Keratinocyte (primary cell): Measurements from ENCODE around the gene ABHD6. TPM values are rescaled to one million over a fixed set of nuclear protein-coding genes. Genes with fewer than 3 reads are reported as not detected.

Experiments used
- DNase-seq: peaks from one replicate; pipeline ENCODE4 v3.0.0-alpha.2; 2011; ENCODE audit warnings: low read depth, missing footprints, low spot score
- FAIRE-seq: peaks from 2 replicates; lab custom pipeline; 2011; peaks lifted over from hg19 to GRCh38; lab: Jason Lieb, UNC
- H2AFZ ChIP-seq: 2 replicates; pipeline ENCODE4 v1.6.0; 2012; ENCODE audit warnings: low read length, control low read depth, inconsistent platforms; ENCODE audit not compliant: control insufficient read depth
- H3K27ac ChIP-seq: 2 replicates; pipeline ENCODE4 v1.5.1; 2011; ENCODE audit warnings: low read length; ENCODE audit not compliant: control insufficient read depth, insufficient read depth
- H3K27me3 ChIP-seq: 3 replicates; pipeline ENCODE4 v1.6.0; 2011; ENCODE audit warnings: low read length; ENCODE audit not compliant: control insufficient read depth, insufficient read depth; ENCODE audit errors: extremely low read depth
- H3K36me3 ChIP-seq, 2 experiments: 2 replicates in 1 of 2; 3 replicates in 1 of 2; pipeline ENCODE4 v1.5.1; 2011; ENCODE audit warnings: low read length in 2 of 2, mild to moderate bottlenecking in 1 of 2; ENCODE audit not compliant: control insufficient read depth in 2 of 2, insufficient read depth in 2 of 2; ENCODE audit errors: extremely low read depth in 1 of 2
- H3K4me1 ChIP-seq: 3 replicates; pipeline ENCODE4 v1.5.1; 2011; ENCODE audit warnings: low read length; ENCODE audit not compliant: control insufficient read depth, insufficient read depth; ENCODE audit errors: extremely low read depth
- H3K4me2 ChIP-seq: 3 replicates; pipeline ENCODE4 v1.6.0; 2011; ENCODE audit warnings: low read depth, low read length; ENCODE audit not compliant: control insufficient read depth, insufficient read depth; ENCODE audit errors: extremely low read depth
- H3K4me3 ChIP-seq, 3 experiments: fragments of 200-600 bp in 1 of 3; sonication (generic) in 1 of 3; 2 replicates in 2 of 3; 3 replicates in 1 of 3; pipeline ENCODE4 v1.5.1; 2011 to 2016; ENCODE audit warnings: low read length in 3 of 3, mild to moderate bottlenecking in 3 of 3, control low read depth in 2 of 3, inconsistent platforms in 1 of 3, low read depth in 1 of 3, mixed read lengths in 1 of 3, mixed run types in 1 of 3, moderate library complexity in 1 of 3; ENCODE audit not compliant: control insufficient read depth in 2 of 3, insufficient read depth in 2 of 3; ENCODE audit errors: extremely low read depth in 1 of 3
- H3K79me2 ChIP-seq: 2 replicates; pipeline ENCODE4 v1.6.0; 2012; ENCODE audit warnings: low read length; ENCODE audit not compliant: control insufficient read depth, insufficient read depth
- H3K9ac ChIP-seq: 3 replicates; pipeline ENCODE4 v1.6.0; 2011; ENCODE audit warnings: low read length; ENCODE audit not compliant: control insufficient read depth, insufficient read depth; ENCODE audit errors: extremely low read depth
- H3K9me1 ChIP-seq: 3 replicates; pipeline ENCODE4 v1.6.0; 2011; ENCODE audit warnings: low read length; ENCODE audit not compliant: control insufficient read depth, insufficient read depth; ENCODE audit errors: extremely low read depth
- H3K9me3 ChIP-seq: 2 replicates; pipeline ENCODE4 v1.5.1; 2012; ENCODE audit warnings: low read depth, low read length; ENCODE audit not compliant: control insufficient read depth
- H4K20me1 ChIP-seq: 3 replicates; pipeline ENCODE4 v1.6.0; 2011; ENCODE audit warnings: low read length; ENCODE audit not compliant: control insufficient read depth, insufficient read depth; ENCODE audit errors: extremely low read depth
- EZH2 ChIP-seq: IDR thresholded peaks from one replicate; pipeline ENCODE4 v1.6.1; 2012; ENCODE audit warnings: inconsistent platforms, mild to moderate bottlenecking, low read length, moderate library complexity
- dilution Hi-C: fragments of 300-500 bp; cut with MboI; formaldehyde crosslinking; loops from one replicate; pipeline ENCODE4 v1.7.0; 2020; ENCODE audit warnings: low sequenced_read_pairs; ENCODE audit not compliant: extremely low pct_ligation_motif_present
- polyA plus RNA-seq, 5 experiments: library from polyadenylated mRNA; depleted of rRNA in 3 of 5; stranded (reverse) in 3 of 5; stranded (forward) in 1 of 5; unstranded in 1 of 5; fragments of >200 nt; gene quantifications; 1 replicate in 1 of 5; 2 replicates in 3 of 5; 3 replicates in 1 of 5; pipeline versions ENCODE4 v1.2.1 to v1.2.3, GENCODE V29; 2011 to 2012; ENCODE audit warnings: missing spikeins in 2 of 5, low read depth in 1 of 5, low replicate concordance in 1 of 5
- TF ChIP-seq, protein P1 (sequence below), 3 experiments: IDR thresholded peaks in 1 of 3; conservative IDR thresholded peaks in 1 of 3; optimal IDR thresholded peaks in 1 of 3; 2 replicates in 2 of 3; 3 replicates in 1 of 3; pipeline versions ENCODE3 to v1.5.1; 2011; ENCODE audit warnings: low read length in 3 of 3, mild to moderate bottlenecking in 3 of 3, moderate library complexity in 2 of 3, control low read depth in 1 of 3, inconsistent platforms in 1 of 3; ENCODE audit not compliant: insufficient read depth in 2 of 3; ENCODE audit errors: extremely low read depth in 1 of 3

Gene ABHD6
- polyA plus RNA-seq, 1 donor (not counting 4 experiments of a cell fraction or from before 2014, with no cell fraction given), result 15.2 TPM

DNA sequence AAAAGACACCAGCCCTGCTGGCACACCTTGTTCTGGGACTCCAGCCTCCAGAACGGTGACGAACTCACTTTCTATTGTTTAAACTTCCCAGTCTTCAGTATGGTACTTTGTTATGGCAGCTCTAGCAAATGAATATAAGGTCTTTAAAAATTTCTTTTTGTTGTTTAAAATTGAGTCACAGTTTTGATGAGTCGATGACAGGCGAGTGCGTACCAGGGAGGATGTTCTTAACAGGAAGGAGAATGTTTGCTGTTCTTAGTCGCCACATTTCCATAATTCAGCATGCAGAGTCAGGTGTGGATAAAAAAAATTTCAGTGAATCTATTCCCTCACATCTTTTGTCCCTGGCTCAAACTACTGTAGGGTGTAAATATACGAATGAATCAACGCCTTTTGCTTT, 39.2 kb upstream of the ABHD6 start:
- Histone ChIP-seq H3K27ac (no peak overlapping the region), H2AFZ (no peak overlapping the region), H3K36me3 (no peaks in the 10 kb centered on the region), H4K20me1 (no peaks in the 10 kb centered on the region), H3K4me2 (no peak overlapping the region), H3K79me2 (no peaks in the 10 kb centered on the region), H3K27me3 (no peaks in the 10 kb centered on the region), H3K9ac (no peak overlapping the region), H3K9me3 (no peaks in the 10 kb centered on the region), H3K4me3 (no peak overlapping the region), H3K9me1 (no peaks in the 10 kb centered on the region), H3K4me1 (peaks cover 4% of the 10 kb centered on the region)
- TF ChIP-seq, protein P1, sequence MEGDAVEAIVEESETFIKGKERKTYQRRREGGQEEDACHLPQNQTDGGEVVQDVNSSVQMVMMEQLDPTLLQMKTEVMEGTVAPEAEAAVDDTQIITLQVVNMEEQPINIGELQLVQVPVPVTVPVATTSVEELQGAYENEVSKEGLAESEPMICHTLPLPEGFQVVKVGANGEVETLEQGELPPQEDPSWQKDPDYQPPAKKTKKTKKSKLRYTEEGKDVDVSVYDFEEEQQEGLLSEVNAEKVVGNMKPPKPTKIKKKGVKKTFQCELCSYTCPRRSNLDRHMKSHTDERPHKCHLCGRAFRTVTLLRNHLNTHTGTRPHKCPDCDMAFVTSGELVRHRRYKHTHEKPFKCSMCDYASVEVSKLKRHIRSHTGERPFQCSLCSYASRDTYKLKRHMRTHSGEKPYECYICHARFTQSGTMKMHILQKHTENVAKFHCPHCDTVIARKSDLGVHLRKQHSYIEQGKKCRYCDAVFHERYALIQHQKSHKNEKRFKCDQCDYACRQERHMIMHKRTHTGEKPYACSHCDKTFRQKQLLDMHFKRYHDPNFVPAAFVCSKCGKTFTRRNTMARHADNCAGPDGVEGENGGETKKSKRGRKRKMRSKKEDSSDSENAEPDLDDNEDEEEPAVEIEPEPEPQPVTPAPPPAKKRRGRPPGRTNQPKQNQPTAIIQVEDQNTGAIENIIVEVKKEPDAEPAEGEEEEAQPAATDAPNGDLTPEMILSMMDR (optimal IDR thresholded peaks at IDR 0.05 in 1 of 3, IDR thresholded peaks at IDR 0.05 in 1 of 3, conservative IDR thresholded peaks at IDR 0.05 in 1 of 3; ENCODE audit: extremely low read depth in 1 of 3, insufficient read depth in 2 of 3, low read length in 3 of 3), result no peak
- no peak for TF ChIP-seq EZH2
- DNase-seq (no peak), FAIRE-seq (no peak)
- dilution Hi-C loops, result no loop called here

DNA sequence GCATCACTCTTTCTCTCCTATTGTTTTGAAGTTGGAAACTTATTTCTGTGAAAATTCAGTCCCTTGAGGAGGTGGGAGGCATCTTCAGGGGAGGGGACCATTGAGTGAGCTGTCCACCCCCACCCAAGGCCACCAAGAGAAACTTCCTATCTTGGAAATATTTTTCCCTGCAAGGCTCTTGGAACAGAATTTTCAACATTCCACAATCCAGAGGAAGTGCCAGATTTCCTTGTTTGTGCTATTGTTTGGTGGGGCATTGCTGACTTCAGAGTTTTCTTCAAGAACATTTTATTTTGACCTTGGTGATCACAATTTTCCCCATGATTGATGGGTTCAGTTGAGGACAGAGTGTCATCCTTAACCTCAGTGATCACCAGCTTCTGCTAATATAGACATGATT, 38.8 kb upstream of the ABHD6 start:
- Histone ChIP-seq H3K9me3 (no peaks in the 10 kb centered on the region), H3K9me1 (no peaks in the 10 kb centered on the region), H3K79me2 (no peaks in the 10 kb centered on the region), H3K27me3 (no peaks in the 10 kb centered on the region), H4K20me1 (no peaks in the 10 kb centered on the region), H2AFZ (no peak overlapping the region), H3K4me3 (no peak overlapping the region), H3K4me1 (peaks cover 4% of the 10 kb centered on the region), H3K9ac (no peak overlapping the region), H3K27ac (no peak overlapping the region), H3K36me3 (no peaks in the 10 kb centered on the region), H3K4me2 (no peak overlapping the region)
- FAIRE-seq, result no peak
- dilution Hi-C loops, result no loop called here
- DNase-seq, result no peak
- TF ChIP-seq, protein P1 (optimal IDR thresholded peaks at IDR 0.05 in 1 of 3, IDR thresholded peaks at IDR 0.05 in 1 of 3, conservative IDR thresholded peaks at IDR 0.05 in 1 of 3; ENCODE audit: extremely low read depth in 1 of 3, insufficient read depth in 2 of 3, low read length in 3 of 3), result no peak
- TF ChIP-seq EZH2, result no peak
